HG03469 (cell line): ENCODE results near the gene PPP1R15A.
"Not testable (repeated sequence)": the region's sequence is repeated elsewhere in the genome, so short reads cannot be mapped to it uniquely, and the experiment has no call there.

Experiments
- ATAC-seq: cut with Tn5 transposase; IDR thresholded peaks from one replicate; pipeline ENCODE4 v1.9.1; 2021; ENCODE audit warnings: mild to moderate bottlenecking, moderate library complexity, moderate number of reproducible peaks; ENCODE audit not compliant: unreplicated experiment

Gene PPP1R15A

GRCh38 chr19:48879025-48879637 is 6.9 kb downstream of the PPP1R15A start:
- no peak for ATAC-seq

GRCh38 chr19:48879696-48880095 is 7.5 kb downstream of the PPP1R15A start:
- ATAC-seq: not testable (repeated sequence)

- ATAC-seq: no peak
Measured at GRCh38 chr19:48881741-48882657, 9.8 kb downstream of the PPP1R15A start.

- ATAC-seq: no peak
Measured at GRCh38 chr19:48883726-48884125, 11.5 kb downstream of the PPP1R15A start.

DNA sequence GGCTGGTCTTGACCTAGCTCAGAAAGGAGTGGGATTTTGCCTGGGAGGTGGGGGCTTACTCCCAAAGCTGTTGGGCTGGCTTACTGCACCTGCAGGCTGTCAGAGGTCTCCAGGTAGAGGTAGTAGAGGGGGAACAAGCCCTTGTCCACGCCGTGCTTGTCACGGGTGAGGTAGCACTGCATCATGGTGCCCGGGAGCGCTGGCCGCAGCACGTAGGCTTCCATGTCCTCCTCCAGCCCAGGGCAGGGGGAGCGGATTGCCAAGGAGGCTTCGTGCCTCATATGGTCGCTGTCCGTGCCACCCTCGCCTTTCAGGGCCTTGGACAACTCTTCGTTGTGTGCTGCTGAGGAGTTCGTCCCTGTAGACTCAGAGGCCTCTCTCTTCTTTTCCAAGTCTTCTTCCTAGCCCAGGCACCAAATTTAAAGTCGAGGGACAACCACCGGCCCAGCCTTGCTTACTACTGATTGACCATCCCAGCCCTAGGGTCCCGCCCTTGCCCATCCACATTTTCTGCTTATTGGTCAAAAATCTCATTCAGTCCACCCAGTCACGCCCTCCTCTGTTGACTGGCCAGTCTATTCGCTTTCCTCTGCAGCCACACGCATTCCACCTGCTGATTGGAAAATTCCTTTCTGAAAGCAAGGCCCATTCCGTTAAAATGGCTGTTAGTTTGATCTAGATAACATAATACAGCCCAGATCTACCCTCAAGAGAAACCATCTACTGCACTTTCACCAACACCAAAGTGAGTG is 15.8 kb downstream of the PPP1R15A start:
- ATAC-seq: no peak

- ATAC-seq: not testable (repeated sequence)
Measured at GRCh38 chr19:48889496-48889895, 17.3 kb downstream of the PPP1R15A start.

GRCh38 chr19:48890551-48890950 is 18.3 kb downstream of the PPP1R15A start:
- no peak for ATAC-seq

GRCh38 chr19:48895226-48895625 is 23.0 kb downstream of the PPP1R15A start:
- ATAC-seq: no peak

DNA sequence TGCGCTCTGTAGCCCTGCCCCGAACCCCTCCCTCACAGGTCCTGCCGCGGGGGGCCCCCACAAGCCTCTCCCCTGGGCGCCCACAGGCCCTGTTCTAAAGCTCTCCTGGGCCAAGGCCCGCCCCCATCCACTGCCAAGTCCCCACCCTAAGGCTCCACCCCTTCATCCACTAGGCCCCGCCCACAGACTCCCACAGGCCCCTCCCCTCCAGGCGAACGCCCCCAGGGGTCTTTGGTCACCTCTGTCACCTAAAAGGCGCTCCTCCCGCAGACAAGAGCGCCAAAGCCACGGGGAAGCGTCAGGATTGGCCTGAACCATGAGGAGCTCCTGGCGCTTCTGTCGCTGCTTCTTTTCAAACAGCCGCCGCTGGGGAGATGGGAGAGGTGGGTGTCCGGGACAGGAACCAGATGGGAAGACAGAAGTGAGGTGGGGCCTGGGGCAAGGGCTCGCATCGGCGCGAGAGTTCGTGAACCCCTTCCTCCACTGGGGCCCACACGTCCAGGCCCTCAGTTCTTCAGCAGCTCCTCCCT is 24.0 kb downstream of the PPP1R15A start:
- ATAC-seq: no peak

- no peak for ATAC-seq
Measured at GRCh38 chr19:48897181-48897580, 25.0 kb downstream of the PPP1R15A start.

- not testable (repeated sequence) for ATAC-seq
Measured at GRCh38 chr19:48899386-48899749, 27.1 kb downstream of the PPP1R15A start.

GRCh38 chr19:48899781-48900476 is 27.7 kb downstream of the PPP1R15A start, which contains the start of gene NUCB1:
Gene NUCB1 (plus strand): TSS chr19:48900312. CDS start chr19:48900797, 485 bp downstream.
- ATAC-seq: peak; percentile 56

GRCh38 chr19:48900477-48901406 is 28.5 kb downstream of the PPP1R15A start:
- ATAC-seq: no peak

DNA sequence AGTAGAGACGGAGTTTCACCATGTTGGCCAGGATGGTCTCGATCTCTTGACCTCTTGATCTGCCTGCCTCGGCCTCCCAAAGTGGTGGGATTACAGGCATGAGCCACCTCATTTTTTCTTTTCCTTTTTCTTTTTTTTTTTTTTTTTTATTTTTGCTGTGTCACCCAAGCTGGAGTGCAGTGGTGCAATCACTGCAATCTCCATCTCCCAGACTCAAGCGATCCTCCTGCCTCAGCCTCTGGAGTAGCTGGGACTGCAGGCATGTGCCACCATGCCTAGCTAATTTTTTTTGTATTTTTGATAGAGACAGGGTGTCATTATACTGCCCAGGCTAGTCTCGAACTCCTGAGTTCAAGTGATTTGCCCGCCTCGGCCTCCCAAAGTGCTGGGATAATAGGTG is 30.1 kb downstream of the PPP1R15A start:
- ATAC-seq: not testable (repeated sequence)

- ATAC-seq: not testable (repeated sequence)
Measured at GRCh38 chr19:48903788-48904187, 31.6 kb downstream of the PPP1R15A start.

GRCh38 chr19:48905664-48906063 is 33.4 kb downstream of the PPP1R15A start:
- no peak for ATAC-seq

DNA sequence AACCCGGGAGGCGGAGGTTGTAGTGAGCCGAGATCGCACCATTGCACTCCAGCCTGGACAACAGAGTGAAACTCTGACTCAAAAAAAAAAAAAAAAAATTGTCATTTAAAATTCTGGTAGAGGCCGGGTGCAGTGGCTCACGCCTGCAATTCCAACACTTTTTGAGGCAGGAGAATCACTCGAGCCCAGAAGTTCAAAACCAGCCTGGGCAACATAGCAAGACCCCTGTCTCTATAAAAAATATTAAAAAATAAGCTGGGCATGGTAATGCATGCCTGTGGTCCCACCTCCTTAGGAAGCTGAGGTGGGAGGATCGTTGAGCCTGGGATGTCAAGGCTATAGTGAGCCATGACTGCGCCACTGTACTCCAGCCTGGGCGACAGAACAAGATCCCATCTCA is 34.1 kb downstream of the PPP1R15A start:
- ATAC-seq: no peak

DNA sequence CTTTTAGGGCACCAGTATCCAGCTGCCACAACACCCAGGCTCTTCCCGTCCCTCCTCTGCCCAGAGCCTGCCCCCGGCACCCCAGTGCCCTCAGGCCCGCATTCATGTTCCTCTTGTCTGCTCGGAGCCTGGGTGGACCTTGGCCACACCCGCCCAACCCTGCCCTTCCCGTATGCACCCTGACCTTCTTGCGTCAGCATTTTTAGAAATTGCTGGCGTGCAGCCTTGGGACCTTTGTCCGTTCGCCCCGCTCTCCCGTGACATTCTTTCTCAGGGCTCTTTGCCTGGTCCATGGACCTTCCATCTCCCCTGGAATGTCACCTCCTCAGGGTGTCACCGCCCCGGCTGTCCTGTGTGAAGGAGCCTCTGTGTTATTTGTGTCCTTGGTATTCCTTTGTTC is 35.5 kb downstream of the PPP1R15A start:
- no peak for ATAC-seq

DNA sequence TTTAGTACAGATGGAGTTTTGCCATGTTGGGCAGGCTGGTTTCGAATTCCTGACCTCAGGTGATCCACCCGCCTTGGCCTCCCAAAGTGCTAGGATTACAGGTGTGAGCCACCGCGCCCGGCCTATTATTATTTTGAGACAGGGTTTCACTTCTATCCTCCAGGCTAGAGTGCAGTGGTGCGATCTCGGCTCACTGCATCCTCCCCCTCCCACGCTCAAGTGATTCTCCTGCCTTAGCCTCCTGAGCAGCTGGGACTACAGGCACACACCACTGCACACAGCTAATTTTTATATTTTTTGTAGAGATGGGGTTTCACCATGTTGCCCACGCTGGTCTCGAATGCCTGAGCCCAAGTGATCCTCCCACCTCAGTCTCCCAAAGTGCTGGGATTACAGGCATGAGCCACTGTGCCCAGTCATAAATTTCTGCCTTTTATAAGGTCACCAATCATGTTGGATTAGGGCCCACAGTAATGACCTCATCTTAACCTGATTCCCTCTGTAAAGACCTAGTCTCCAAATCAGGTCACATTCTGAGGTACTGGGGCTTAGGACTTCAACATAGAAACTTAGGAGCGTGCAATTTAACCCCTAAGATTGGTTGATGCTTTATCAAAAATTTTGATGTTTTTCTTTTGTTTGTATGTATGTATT is 37.3 kb downstream of the PPP1R15A start:
- not testable (repeated sequence) for ATAC-seq
